ENCODE measurements around the gene SLC23A1. TPM values are rescaled to one million over a fixed set of nuclear protein-coding genes. Genes with fewer than 3 reads are reported as not detected.

SLC23A1 gene
- total RNA-seq, 2 experiments from 2014 or later = 1.9 to 2.5 TPM

DNA sequence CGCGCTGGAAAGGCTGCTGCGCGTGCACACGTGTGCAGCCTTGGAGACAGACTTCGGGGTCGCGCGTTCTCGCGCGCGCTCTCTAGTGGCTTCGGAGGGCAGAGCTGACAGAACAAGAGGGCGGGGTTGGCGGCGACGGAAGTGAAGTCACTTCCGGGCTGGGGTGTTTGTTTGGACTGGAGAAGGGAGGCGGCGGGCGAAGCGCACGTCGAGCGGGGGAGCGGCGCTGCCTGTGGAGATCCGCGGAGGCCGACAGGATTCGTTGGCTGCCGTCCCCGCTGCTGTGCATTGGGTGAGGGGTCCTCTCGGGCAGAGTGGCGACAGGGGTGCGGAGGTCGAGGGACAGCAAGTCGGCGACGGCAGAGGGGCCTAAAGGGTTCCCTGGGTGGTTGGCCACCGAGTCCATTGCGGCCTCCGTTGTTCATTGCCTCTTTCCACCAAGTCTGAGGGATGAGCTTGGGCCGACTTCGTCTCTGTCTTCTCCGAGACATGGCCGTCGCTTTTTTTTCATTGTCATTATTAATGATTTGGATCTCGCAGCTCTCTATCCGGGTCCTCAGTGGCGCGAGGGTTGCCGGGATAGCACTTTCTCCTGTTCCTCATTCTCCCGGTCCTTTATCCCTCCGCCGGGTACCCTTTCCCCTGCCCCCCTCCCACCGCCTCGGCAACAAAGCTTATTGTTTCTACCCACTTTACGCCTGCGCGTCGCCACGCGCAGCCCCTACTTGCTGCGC is 41.2 kb downstream of the SLC23A1 start, which contains the start of gene PAIP2:
PAIP2 (plus strand) TSS at position 166 of the 734 bp plus-strand sequence. CDS start 21,931 bp downstream, outside the sequence.
- ATAC-seq (peak; percentile 92), DNase-seq (peak; percentile 98)
- H3K9me3 Mint-ChIP-seq (ENCODE audit: low read depth) = no peaks in the 10 kb centered on the region
- H3K36me3 Mint-ChIP-seq = peaks cover 21% of the 10 kb centered on the region
- CTCF ChIA-PET = interaction anchor here (0.6 to 3.5 kb wide), 32 partner anchors 10 to 552 kb away, joined by 3 to 31 read pairs (median 4); partner anchors contain the start of genes DNAJC18, MATR3, SLC23A1 and SPATA24
- H3K27ac Mint-ChIP-seq = peak within 1 kb of the TSS; percentile 99
- peak within 1 kb of the TSS; percentile 100 for H3K4me3 Mint-ChIP-seq
- peaks cover 43% of the 10 kb centered on the region for H3K4me1 Mint-ChIP-seq
- no peaks in the 10 kb centered on the region for H3K27me3 Mint-ChIP-seq

DNA sequence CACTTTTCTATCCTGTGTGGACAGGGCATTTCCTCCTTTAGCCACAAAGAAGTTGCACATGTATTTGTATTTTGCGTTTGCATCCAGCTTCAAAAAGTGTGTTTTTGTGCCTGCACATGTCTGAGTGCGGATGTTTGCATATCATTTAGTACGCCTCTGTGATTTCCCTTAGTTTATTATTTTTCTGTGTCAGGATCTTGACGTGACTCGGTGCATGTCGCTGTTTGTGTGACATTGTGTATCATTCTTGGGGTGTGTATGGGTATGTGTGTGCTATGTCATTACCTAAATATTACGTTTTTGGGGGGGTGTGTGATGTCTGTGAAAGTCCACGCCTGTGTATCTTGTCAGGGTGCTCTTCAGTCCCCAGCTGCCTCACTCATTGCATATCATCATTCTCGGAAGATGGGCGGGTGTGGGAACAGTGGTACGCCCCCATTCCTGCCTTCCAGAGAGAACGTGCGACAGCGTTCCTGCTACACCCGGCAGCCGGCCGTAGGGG is 41.9 kb downstream of the SLC23A1 start:
- DNase-seq (no peak), ATAC-seq (no peak)
- no peaks in the 10 kb centered on the region for H3K27me3 Mint-ChIP-seq
- H3K4me1 Mint-ChIP-seq = peaks cover 42% of the 10 kb centered on the region
- CTCF ChIA-PET = interaction anchor here (0.7 to 3.5 kb wide), 26 partner anchors 9 to 552 kb away, joined by 3 to 31 read pairs (median 5); partner anchors contain the start of genes MATR3, SLC23A1 and SPATA24
- H3K27ac Mint-ChIP-seq = peak overlapping the region; percentile 99
- no peaks in the 10 kb centered on the region for H3K9me3 Mint-ChIP-seq (ENCODE audit: low read depth)
- H3K4me3 Mint-ChIP-seq = peak overlapping the region; percentile 100
- peaks cover 20% of the 10 kb centered on the region for H3K36me3 Mint-ChIP-seq

DNA sequence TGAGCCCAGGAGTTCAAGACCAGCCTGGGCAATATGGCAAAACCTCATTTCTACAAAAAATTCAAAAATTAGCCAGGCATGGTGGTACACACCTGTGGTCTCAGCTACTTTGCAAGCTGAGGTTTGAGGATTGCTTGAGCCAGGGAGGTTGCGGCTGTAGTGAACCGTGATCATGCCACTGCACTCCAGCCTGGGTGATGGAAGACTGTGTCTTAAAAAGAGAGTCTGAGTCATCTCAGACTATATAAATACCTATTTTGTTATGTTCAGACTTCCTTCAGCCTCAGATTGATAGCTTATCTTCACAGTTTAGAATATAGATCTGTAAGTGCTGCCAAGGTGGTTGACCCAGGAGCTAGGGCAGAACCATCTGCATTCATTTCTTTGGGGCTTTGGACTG is 43.0 kb downstream of the SLC23A1 start:
- no peak for ATAC-seq
- Mint-ChIP-seq H3K4me3 (no peak overlapping the region), H3K27me3 (no peaks in the 10 kb centered on the region), H3K4me1 (peaks cover 39% of the 10 kb centered on the region), H3K36me3 (peaks cover 16% of the 10 kb centered on the region), H3K9me3 (ENCODE audit: low read depth) (no peaks in the 10 kb centered on the region), H3K27ac (no peak overlapping the region)
- CTCF ChIA-PET = interaction anchor here (1.2 to 3.5 kb wide), 7 partner anchors 8 to 52 kb away, joined by 3 to 31 read pairs (median 7); no protein-coding TSS in a partner anchor
- DNase-seq = peak; percentile 32

DNA sequence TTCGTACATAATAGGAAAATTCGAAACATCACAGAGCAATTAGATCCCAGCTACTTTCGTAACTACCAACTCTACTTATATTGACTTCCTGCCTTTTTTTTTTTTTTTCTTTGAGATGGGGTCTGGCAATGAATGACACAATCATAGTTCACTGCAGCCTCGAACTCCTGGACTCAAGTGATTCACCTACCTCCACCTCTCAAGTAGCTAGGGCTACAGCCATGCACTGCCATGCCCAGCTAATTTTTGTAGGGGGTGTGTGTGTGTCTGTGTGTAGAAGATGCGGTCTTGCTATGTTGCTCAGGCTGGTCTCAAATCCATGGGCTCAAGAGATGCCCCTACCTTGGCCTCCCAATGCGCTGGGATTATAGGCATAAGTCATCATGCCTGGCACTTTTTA is 47.3 kb downstream of the SLC23A1 start:
- no peak overlapping the region for H3K4me3 Mint-ChIP-seq
- no peak overlapping the region for H3K27ac Mint-ChIP-seq
- H3K36me3 Mint-ChIP-seq = peaks cover 20% of the 10 kb centered on the region
- H3K9me3 Mint-ChIP-seq (ENCODE audit: low read depth) = no peaks in the 10 kb centered on the region
- CTCF ChIA-PET = interaction anchor here (0.7 to 1.9 kb wide), 3 partner anchors 13 to 31 kb away, joined by 3 to 6 read pairs (median 3); no protein-coding TSS in a partner anchor
- DNase-seq (no peak), ATAC-seq (no peak)
- H3K27me3 Mint-ChIP-seq = no peaks in the 10 kb centered on the region
- peaks cover 14% of the 10 kb centered on the region for H3K4me1 Mint-ChIP-seq

Other genes starting within 250 kb of the SLC23A1 start
- 10 to 100 TPM; 23.9 to 24.5 TPM for gene SIL1, start 184.9 kb downstream of the SLC23A1 start, total RNA-seq
- 100 to 1,000 TPM; 149 to 195 TPM for gene MATR3, start 89.6 kb downstream of the SLC23A1 start, total RNA-seq
- 100 to 1,000 TPM in 1 of 2 experiments, 10 to 100 TPM in 1; 83.4 to 112 TPM for gene PAIP2, start 41.4 kb downstream of the SLC23A1 start, total RNA-seq
- 10 to 100 TPM; 51.7 to 61.1 TPM for gene MZB1, start 6.6 kb upstream of the SLC23A1 start, total RNA-seq
- gene PROB1, start 11.8 kb upstream of the SLC23A1 start, total RNA-seq = 10 to 100 TPM in 1 of 2 experiments, 1 to 10 TPM in 1; 6.3 to 10.9 TPM
- 1 to 10 TPM; 5.8 to 6.2 TPM for gene SPATA24, start 20.8 kb upstream of the SLC23A1 start, total RNA-seq
- gene DNAJC18, start 56.2 kb upstream of the SLC23A1 start, total RNA-seq = 10 to 100 TPM in 1 of 2 experiments, 1 to 10 TPM in 1; 9.2 to 25.7 TPM
- under 1 TPM; 0.28 to 0.29 TPM for gene ECSCR, start 79.4 kb upstream of the SLC23A1 start, total RNA-seq
- under 1 TPM; 0.07 to 0.26 TPM for gene SMIM33, start 87.7 kb upstream of the SLC23A1 start, total RNA-seq
- gene STING1, start 99.5 kb upstream of the SLC23A1 start, total RNA-seq = 100 to 1,000 TPM; 103 to 115 TPM
- gene UBE2D2, start 178.0 kb upstream of the SLC23A1 start, total RNA-seq = 100 to 1,000 TPM; 201 to 244 TPM

Measured in activated CD8-positive, alpha-beta memory T cell treated with anti-CD3 and anti-CD28 coated beads, Interleukin-2, amount 10 ng/mL, durations not matched to agents 7 days and 5 days (primary cell).